DMS 273 (cell line): ENCODE measurements around the gene FAM13A.
"Not testable (repeated sequence)": the region's sequence is repeated elsewhere in the genome, so short reads cannot be mapped to it uniquely, and the experiment has no call there.

Source experiments
- DNase-seq: peaks from one replicate; lab custom pipeline; 2025; ENCODE audit not compliant: unreplicated experiment; lab: John Stamatoyannopoulos, UW

Gene FAM13A

GRCh38 chr4:89056953-89057398 is at the start of gene FAM13A:
FAM13A (minus strand) TSS chr4:89057185; CDS start chr4:89056964, 221 bp downstream.
- DNase-seq, result peak; percentile 97

- DNase-seq, result no peak
Measured at GRCh38 chr4:89105726-89106125, 48.7 kb upstream of the FAM13A start.

DNA sequence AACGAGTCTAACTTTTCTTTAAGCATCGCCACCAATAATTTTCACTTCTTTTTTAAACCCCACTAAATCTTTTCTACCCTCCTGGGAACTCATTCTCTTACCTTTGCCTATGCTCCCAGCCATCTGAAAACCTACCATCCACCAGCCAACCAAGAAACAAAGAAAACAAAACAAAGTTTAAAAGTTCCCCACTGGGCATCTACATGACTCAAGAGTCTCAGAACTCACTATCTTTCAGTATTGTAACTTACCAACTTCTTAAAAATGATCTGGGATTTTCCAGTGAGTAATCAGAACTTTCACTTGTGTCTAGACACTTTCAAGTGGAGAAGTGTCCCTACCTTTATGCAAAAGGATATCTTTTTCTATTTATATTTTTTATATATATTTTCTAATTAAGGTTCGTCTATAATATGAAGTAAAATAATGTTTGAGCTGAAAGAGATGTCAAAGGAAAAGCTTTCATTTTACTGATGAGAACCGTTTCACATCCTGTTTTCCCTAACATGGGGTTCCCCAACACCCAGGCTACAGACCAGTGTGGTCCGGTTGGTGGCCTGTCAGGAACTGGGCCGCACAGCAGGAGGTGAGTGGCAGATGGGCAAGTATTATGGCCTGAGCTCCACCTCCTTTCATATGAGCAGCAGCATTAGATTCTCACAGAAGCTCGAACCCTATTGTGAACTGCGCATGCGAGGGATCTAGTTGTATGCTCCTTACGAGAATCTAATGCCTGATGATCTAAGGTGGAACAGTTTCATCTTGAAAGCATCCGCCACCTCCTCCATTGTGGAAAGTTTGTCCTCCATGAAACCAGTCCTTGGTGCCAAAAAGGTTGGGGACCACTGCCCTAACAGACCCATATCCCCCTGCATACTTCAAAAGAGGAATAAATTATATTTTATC is 44.5 kb upstream of the FAM13A start:
- no peak for DNase-seq

DNA sequence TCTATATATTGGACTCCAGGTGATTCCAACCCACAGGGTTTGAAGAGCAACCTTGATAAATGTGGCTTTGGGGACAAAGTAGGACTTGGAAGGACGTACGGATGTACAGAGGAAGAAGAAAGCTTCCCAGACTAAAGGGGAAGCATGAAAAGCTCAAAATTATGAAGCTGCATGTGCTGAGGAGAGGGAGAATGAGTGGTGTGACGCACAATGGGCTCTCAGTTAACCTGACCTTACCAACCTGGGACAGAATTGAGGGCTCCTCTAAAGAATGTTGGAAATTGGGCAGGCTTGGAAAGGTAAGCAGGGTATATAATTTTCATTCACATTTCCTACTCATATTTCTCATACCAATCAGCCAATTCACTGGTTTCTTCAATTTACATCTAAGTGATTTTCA is 43.9 kb upstream of the FAM13A start:
- DNase-seq, result no peak

GRCh38 chr4:89099471-89099870 is 42.5 kb upstream of the FAM13A start:
- DNase-seq, result no peak

DNA sequence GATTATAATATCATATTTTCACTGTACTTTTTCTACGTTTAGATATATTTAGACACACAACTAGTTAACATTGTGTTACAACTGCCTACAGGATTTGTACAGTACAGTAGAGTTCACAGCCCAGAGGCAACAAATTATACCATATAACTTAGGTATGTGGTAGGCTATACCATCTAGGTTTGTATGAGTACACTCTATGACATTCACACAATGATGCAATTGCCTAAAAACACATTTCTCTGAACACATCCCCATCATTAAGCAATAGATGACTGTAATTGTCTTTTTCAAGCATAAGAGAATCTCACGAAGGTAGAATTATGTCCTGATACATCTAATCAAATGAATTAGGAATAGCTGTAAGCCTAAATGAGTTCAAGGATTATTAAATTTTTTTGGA is 42.0 kb upstream of the FAM13A start:
- DNase-seq, result no peak

GRCh38 chr4:89078300-89078699 is 21.3 kb upstream of the FAM13A start:
- no peak for DNase-seq

DNA sequence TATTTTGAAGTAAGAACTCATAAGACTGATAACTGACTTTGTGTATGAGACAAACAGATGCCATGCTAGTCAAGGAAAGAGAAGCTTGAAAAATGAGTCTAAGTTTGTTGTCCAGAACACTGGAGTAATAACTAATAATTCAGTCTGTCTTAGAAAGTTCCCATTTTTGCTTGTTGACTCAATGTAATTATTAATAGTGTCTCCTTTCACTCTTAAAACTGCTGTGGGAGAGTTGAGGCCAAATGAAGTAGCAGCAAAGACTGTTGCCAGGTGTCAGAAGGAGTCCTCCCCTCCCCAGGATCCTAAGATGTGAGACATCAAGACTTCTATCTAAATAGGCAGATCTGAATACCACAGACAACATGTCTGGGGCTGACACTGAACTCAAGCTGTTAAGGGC is 20.8 kb upstream of the FAM13A start:
- no peak for DNase-seq

GRCh38 chr4:89072921-89073320 is 15.9 kb upstream of the FAM13A start:
- DNase-seq, result peak; percentile 33

GRCh38 chr4:89071311-89071710 is 14.3 kb upstream of the FAM13A start:
- no peak for DNase-seq

DNA sequence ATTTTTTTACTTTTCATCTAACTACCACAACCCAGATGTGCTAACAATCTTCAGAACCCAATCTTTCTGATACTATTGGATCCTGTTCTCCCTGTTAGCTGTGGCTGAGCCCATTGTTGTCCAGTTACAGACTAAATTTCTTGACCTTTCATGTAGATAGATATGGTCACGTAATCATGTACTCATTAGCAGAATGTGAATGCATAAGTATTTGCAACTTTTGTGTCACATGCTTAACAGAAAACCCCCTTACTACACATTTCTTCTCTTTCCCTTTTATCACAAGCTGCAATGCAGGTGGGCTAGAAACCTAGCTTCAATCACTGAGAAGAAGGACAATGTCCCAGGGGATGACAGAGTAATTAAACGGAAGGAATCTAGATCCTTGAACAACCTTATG is 13.1 kb upstream of the FAM13A start:
- no peak for DNase-seq

DNA sequence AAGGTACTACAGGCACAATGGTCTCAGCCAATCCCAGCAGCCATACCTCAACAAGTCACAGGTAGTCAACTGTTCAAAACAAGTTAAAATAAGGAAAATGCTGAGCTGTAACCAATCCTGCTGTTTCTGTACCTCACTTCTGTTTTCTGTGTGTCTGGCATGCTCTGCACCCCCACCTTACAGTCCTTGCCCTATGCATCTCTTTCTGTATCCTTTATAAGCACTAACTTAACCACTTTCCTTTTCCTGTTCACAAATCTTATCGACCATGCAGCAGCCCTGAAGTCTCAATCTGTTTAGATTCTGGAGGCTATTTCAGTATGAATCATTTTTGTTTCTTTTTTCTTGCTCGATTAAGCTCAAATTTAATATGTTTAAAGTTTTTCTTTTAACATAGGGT is 12.5 kb upstream of the FAM13A start:
- no peak for DNase-seq

DNA sequence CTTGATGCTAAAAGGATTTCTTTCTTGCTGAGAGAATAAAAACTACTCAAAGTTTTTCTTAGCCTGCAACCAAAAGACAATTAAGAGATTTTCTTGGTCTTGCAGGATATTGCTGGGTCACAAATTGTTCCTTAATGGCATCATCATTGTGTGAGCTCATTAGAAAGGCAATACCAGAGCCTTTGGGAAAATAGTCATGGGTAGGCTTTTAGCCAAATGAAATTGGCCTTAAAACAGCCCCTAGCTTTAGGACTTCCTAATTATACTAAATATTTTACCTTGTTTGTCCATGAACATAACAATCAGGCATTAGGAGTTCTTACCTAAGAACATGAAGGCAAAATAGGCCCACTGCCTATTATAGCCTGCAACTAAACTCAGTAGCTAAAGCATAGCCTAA is 10.4 kb upstream of the FAM13A start:
- DNase-seq, result no peak

GRCh38 chr4:89064848-89065247 is 7.9 kb upstream of the FAM13A start:
- DNase-seq, result no peak

GRCh38 chr4:89057844-89058243 is 859 bp upstream of the FAM13A start:
- DNase-seq, result not testable (repeated sequence)

- no peak for DNase-seq
Measured at GRCh38 chr4:89056292-89056952, 563 bp downstream of the FAM13A start.

DNA sequence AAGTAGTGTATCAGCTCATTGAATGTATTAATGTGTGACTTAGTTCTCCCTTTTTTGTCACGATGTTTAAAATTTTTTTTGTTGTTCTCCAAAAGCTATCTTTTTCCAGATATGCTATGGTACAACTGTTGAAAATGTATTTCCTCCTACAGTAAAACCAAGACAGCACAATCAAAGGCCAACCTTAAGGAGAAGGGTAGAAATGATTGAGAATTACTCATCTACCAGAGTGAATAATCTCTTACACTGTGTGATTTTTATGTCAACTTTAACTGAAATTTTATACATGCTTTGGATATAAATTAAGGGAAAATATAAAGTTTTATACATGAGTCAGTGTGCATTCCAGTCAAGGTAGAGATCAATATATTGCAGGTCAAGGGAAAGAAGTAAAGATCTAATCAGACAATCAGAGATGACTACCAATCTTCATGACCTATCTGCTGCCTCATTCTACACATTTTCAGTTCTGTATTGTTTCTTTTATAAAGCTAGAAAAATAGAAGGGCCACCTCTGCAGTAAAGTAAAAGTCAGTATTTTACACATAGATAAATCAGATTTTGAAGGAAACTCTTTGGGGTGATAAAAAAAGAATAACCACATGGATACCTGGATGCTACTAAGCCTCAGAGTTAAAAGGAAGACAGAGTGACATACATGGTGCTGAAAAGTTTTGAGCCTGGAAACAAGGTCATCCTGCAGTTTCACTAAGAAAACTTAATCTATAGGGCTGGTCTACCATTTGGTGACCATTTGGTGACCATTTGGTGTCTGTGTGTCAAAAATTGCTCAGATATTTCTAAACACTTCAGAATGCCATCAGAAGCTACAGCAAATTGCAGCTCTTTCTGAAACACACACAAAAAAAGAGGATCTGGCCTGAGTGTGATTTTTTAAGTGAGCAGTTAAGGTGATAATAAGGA is 1.6 kb downstream of the FAM13A start:
- DNase-seq, result peak; percentile 6

- DNase-seq, result no peak
Measured at GRCh38 chr4:89054627-89055026, 2.4 kb downstream of the FAM13A start.

- peak; percentile 19 for DNase-seq
Measured at GRCh38 chr4:89049853-89050252, 7.1 kb downstream of the FAM13A start.

DNA sequence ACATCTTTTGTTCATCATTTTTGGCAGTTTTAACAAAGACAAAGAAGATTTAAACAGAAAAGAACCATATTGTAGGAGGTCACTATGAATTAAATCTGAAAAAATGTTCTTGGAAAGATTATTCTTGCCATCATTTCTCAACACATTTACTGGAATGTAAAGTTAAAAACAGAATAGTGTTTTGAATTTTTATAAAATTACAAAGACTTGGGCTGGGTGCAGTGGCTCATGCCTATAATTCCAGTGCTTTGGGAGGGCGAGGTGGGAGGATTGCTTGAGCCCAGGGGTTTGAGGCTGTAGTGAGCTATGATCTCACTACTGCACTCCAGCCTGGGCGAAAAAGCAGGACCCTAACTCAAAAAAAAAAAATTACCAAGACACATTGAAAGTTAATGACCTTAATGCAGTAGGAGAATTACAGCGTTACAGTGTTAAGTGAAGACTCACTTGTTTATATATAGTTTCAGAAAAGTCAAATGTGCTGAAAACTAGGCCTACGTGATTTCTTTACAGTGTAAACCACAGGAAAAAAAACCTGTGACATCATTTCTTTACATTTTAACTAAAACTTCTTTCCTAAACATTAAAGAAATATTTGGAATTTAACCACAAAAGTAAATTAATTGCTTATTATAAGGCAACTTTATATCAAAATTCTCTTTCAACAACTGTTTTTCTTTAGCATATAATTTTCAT is 7.9 kb downstream of the FAM13A start:
- DNase-seq, result no peak
